ENCODE results near the gene TMEM126A.
"Not testable (repeated sequence)": the region's sequence is repeated elsewhere in the genome, so short reads cannot be mapped to it uniquely, and the experiment has no call there.

- TF ChIP-seq SMC3 (conservative IDR thresholded peaks at IDR 0.05; ENCODE audit: poor library complexity); CTCF (IDR thresholded peaks at IDR 0.05; ENCODE audit: poor library complexity, severe bottlenecking); EP300 (conservative IDR thresholded peaks at IDR 0.05; ENCODE audit: poor library complexity, severe bottlenecking); EZH2 (IDR thresholded peaks at IDR 0.05; ENCODE audit: borderline replicate concordance, insufficient read depth, low read length, poor library complexity, severe bottlenecking); TAF1 (IDR thresholded peaks at IDR 0.05; ENCODE audit: low read depth); POLR2AphosphoS5 (IDR thresholded peaks at IDR 0.05); RAD21 (conservative IDR thresholded peaks at IDR 0.05); REST (IDR thresholded peaks at IDR 0.05; ENCODE audit: borderline replicate concordance): not testable (repeated sequence)
Observed at GRCh38 chr11:85670949-85671663, 23.3 kb downstream of the TMEM126A start.

Data from neural cell (in vitro differentiated cells).